ENCODE data around the gene TMEM101. TPM values are rescaled to one million over a fixed set of nuclear protein-coding genes. Genes with fewer than 3 reads are reported as not detected.

TMEM101 gene
- polyA plus RNA-seq, 1 of the 3 experiments (the other 2 are of a cell fraction) = 62.9 TPM

GRCh38 chr17:43983196-43983514 is 31.6 kb downstream of the TMEM101 start:
- Histone ChIP-seq H3F3A (replicated peaks; ENCODE audit: insufficient read depth) (no peaks in the 10 kb centered on the region), H2AFZ (ENCODE audit: low read depth) (no peak overlapping the region), H3K9ac (no peak overlapping the region), H4K20me1 (ENCODE audit: insufficient read depth) (no peaks in the 10 kb centered on the region), H3K27ac (ENCODE audit: low read depth in 2 of 2, low read length in 1 of 2) (no peak overlapping the region), H3K9me3 (no peaks in the 10 kb centered on the region), H3K27me3 (ENCODE audit: insufficient read depth) (peaks cover 19% of the 10 kb centered on the region; the same call in 1 of the 2 replicates), H3K4me3 (ENCODE audit: low read depth in 2 of 2, low read length in 1 of 2) (peak overlapping the region in 1 of 2 experiments; percentile 54; a peak in 1 of 4 replicates), H3K79me2 (ENCODE audit: insufficient read depth) (no peaks in the 10 kb centered on the region), H3K9me2 (no peaks in the 10 kb centered on the region), H3K4me1 (ENCODE audit: control insufficient read depth in 1 of 2, insufficient read depth in 2 of 2, low read depth in 1 of 2, low read length in 1 of 2) (peaks cover 0 to 16% of the 10 kb centered on the region in 2 experiments; a peak in 1 of 4 replicates), H3K36me3 (replicated peaks in 1 of 2; ENCODE audit: control insufficient read depth in 1 of 2, insufficient read depth in 2 of 2, low read length in 1 of 2) (no peaks in the 10 kb centered on the region), H3K4me2 (no peak overlapping the region)
- ChIA-PET POLR2A (interaction anchor here (0.6 kb wide), 1 partner anchor 83 kb away, joined by 3 read pairs; the partner anchor contains the start of gene LSM12), CTCF (interaction anchor here (0.6 to 5.3 kb wide), 21 partner anchors 9 to 137 kb away, joined by 3 to 52 read pairs (median 5); partner anchors contain the start of gene PPY)
- DNase-seq = no peak
- WGBS (ENCODE audit: low lambda C conversion rate) = 62% methylated on average over 4 of the region's 5 CpGs
- TF ChIP-seq SMC3 (IDR thresholded peaks at IDR 0.05; ENCODE audit: low read depth, low read length) = no peak
- no peak for TF ChIP-seq SIN3A (IDR thresholded peaks at IDR 0.05; ENCODE audit: borderline replicate concordance, low read depth, low read length)
- no peak for TF ChIP-seq EP300 (IDR thresholded peaks at IDR 0.05; ENCODE audit: borderline replicate concordance in 1 of 2, low read depth in 1 of 2, low read length in 1 of 2)
- TF ChIP-seq FOSL2 (IDR thresholded peaks at IDR 0.05; ENCODE audit: borderline replicate concordance, low read depth) = no peak
- TF ChIP-seq MAX (IDR thresholded peaks at IDR 0.05; ENCODE audit: low read depth) = no peak

- peaks cover 19% of the 10 kb centered on the region; the same call in 1 of the 2 replicates for H3K27me3 ChIP-seq (ENCODE audit: insufficient read depth)
- H3K27ac ChIP-seq (ENCODE audit: low read depth in 2 of 2, low read length in 1 of 2) = no peak overlapping the region
- peaks cover 0 to 16% of the 10 kb centered on the region in 2 experiments; a peak in 1 of 4 replicates for H3K4me1 ChIP-seq (ENCODE audit: control insufficient read depth in 1 of 2, insufficient read depth in 2 of 2, low read depth in 1 of 2, low read length in 1 of 2)
- H3K4me3 ChIP-seq (ENCODE audit: low read depth in 2 of 2, low read length in 1 of 2) = no peak overlapping the region
- no peak overlapping the region for H3K4me2 ChIP-seq
- H3K36me3 ChIP-seq (replicated peaks in 1 of 2; ENCODE audit: control insufficient read depth in 1 of 2, insufficient read depth in 2 of 2, low read length in 1 of 2) = no peaks in the 10 kb centered on the region
- H3K79me2 ChIP-seq (ENCODE audit: insufficient read depth) = no peaks in the 10 kb centered on the region
- no peaks in the 10 kb centered on the region for H3K9me3 ChIP-seq
- no peaks in the 10 kb centered on the region for H3K9me2 ChIP-seq
- H3F3A ChIP-seq (replicated peaks; ENCODE audit: insufficient read depth) = no peaks in the 10 kb centered on the region
- H3K9ac ChIP-seq = no peak overlapping the region
- no peak for DNase-seq
- CTCF ChIA-PET = interaction anchor here (1.1 to 5.3 kb wide), 8 partner anchors 13 to 104 kb away, joined by 3 to 52 read pairs (median 6); partner anchors contain the start of gene PPY
- TF ChIP-seq EP300 (IDR thresholded peaks at IDR 0.05; ENCODE audit: borderline replicate concordance in 1 of 2, low read depth in 1 of 2, low read length in 1 of 2) (no peak), TCF12 (IDR thresholded peaks at IDR 0.05) (no peak), FOXM1 (IDR thresholded peaks at IDR 0.05; ENCODE audit: low read depth) (no peak), JUND (IDR thresholded peaks at IDR 0.05) (no peak), GABPA (IDR thresholded peaks at IDR 0.05; ENCODE audit: low read depth) (no peak), CTCF (IDR thresholded peaks at IDR 0.05) (no peak), CHD2 (IDR thresholded peaks at IDR 0.05; ENCODE audit: low read length, partially characterized antibody) (no peak), PBX3 (IDR thresholded peaks at IDR 0.05) (no peak), TEAD4 (IDR thresholded peaks at IDR 0.05; ENCODE audit: borderline replicate concordance, insufficient read depth) (no peak), FOSL2 (IDR thresholded peaks at IDR 0.05; ENCODE audit: borderline replicate concordance, low read depth) (no peak), IRF3 (IDR thresholded peaks at IDR 0.05; ENCODE audit: low read depth, low read length) (no peak), RXRA (IDR thresholded peaks at IDR 0.05; ENCODE audit: borderline replicate concordance, low read depth) (no peak), ZBTB33 (IDR thresholded peaks at IDR 0.05; ENCODE audit: borderline replicate concordance, low read depth) (no peak), GATA2 (CRISPR knock-in tag; IDR thresholded peaks at IDR 0.05) (no peak), MEF2A (IDR thresholded peaks at IDR 0.05; ENCODE audit: borderline replicate concordance, low read depth) (no peak)
- no peak overlapping the region for H2AFZ ChIP-seq (ENCODE audit: low read depth)
- WGBS (ENCODE audit: low lambda C conversion rate) = 90% methylated on average over 2 of the region's 2 CpGs
- POLR2A ChIA-PET = no interaction called here
- no peaks in the 10 kb centered on the region for H4K20me1 ChIP-seq (ENCODE audit: insufficient read depth)
Observed at GRCh38 chr17:43982171-43982570, 32.6 kb downstream of the TMEM101 start.

Measured in SK-N-SH (cell line).